ENCODE results near the gene ERBB4. TPM values are rescaled to one million over a fixed set of nuclear protein-coding genes. Genes with fewer than 3 reads are reported as not detected.
"Not testable (repeated sequence)": the region's sequence is repeated elsewhere in the genome, so short reads cannot be mapped to it uniquely, and the experiment has no call there.

The ERBB4 gene
- total and polyA plus RNA-seq, 3 experiments from 2014 or later: not detected

DNA sequence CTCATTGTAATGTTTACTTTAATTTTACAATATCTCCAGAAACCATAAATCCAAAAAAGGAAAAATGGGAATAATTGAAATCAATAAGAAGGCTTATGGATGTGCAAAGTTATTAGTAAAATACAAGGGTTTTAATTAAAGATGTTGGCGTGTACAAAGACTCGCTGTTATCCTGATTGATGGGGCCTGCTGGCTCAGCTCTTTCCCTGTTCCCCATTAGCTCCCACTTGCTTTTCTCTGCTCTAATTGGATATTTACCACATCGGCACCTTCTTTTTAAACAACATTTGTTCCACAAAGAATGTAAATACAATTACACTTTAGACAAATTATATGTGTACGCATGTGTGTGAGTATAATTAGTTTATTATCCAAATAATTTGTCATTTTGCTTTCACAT lies 796.6 kb downstream of the ERBB4 start:
- Mint-ChIP-seq H3K27ac (no peak overlapping the region), H3K4me3 (no peak overlapping the region), H3K4me1 (no peaks in the 10 kb centered on the region), H3K27me3 (no peaks in the 10 kb centered on the region), H3K9me3 (peaks cover 0 to under 1% (median 0%) of the 10 kb centered on the region in 5 donors), H3K36me3 (no peaks in the 10 kb centered on the region)
- Histone ChIP-seq H3K9me3 (ENCODE audit: low read length) (no peaks in the 10 kb centered on the region), H3K27me3 (ENCODE audit: insufficient read depth, low read length, poor library complexity, severe bottlenecking) (no peaks in the 10 kb centered on the region), H3K27ac (ENCODE audit: low read depth, low read length) (no peak overlapping the region), H3K4me1 (ENCODE audit: insufficient read depth, low read length) (no peaks in the 10 kb centered on the region), H3K36me3 (ENCODE audit: insufficient read depth, low read length) (no peaks in the 10 kb centered on the region), H3K4me3 (ENCODE audit: low read length) (no peak overlapping the region)
- ChIA-PET POLR2A (no interaction called here), CTCF (no interaction called here)
- no peak for DNase-seq

DNA sequence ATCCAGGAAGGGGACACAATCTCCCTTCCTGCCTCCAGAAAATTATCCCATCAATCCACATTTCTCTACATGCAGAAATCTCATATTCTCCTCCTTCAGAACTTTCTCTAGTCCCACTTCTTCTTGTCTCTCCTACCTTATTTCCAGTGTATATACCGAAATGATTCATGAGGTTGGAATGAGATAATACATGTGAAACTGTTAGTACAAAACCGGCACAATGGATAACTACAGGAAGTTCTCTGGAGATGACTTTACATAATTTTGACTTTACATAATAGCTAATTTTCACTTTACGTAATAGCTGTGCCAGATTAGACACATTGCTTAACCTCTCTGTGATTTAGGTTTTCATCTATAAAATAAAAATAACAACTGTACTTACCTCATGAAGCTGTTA lies 801.3 kb downstream of the ERBB4 start:
- peaks cover 0 to 2% (median 0%) of the 10 kb centered on the region in 5 donors for H3K9me3 Mint-ChIP-seq
- Histone ChIP-seq H3K4me1 (ENCODE audit: insufficient read depth, low read length) (no peaks in the 10 kb centered on the region), H3K27ac (ENCODE audit: low read depth, low read length) (no peak overlapping the region), H3K4me3 (ENCODE audit: low read length) (no peak overlapping the region), H3K9me3 (ENCODE audit: low read length) (no peaks in the 10 kb centered on the region), H3K36me3 (ENCODE audit: insufficient read depth, low read length) (no peaks in the 10 kb centered on the region), H3K27me3 (ENCODE audit: insufficient read depth, low read length, poor library complexity, severe bottlenecking) (no peaks in the 10 kb centered on the region)
- no peak overlapping the region for H3K27ac Mint-ChIP-seq
- no peak for DNase-seq
- POLR2A ChIA-PET: no interaction called here
- CTCF ChIA-PET: no interaction called here
- H3K4me1 Mint-ChIP-seq: no peaks in the 10 kb centered on the region
- H3K36me3 Mint-ChIP-seq: no peaks in the 10 kb centered on the region
- H3K27me3 Mint-ChIP-seq: no peaks in the 10 kb centered on the region
- H3K4me3 Mint-ChIP-seq: no peak overlapping the region

DNA sequence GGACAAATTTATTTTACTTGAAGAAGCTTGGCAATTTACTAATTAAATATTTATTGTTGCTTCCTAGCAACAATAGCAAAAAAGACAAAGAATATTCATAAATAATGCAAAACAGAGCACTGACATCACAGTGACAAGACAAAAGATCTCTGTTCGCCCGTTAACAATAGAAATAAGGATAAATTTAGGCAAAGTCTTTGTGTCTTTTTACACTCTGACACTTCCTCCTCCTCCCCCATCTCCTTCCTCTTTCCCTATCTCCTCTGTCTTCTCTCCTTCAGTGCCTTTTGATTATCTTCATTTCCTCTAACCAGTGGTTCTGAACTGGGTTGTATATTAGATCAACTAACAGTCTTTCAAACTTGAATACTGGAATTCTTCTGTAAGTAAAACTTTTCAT lies 808.4 kb downstream of the ERBB4 start:
- no peaks in the 10 kb centered on the region for H3K36me3 ChIP-seq (ENCODE audit: insufficient read depth, low read length)
- ChIA-PET CTCF (no interaction called here), POLR2A (no interaction called here)
- H3K4me1 Mint-ChIP-seq: no peaks in the 10 kb centered on the region
- no peak overlapping the region for H3K27ac Mint-ChIP-seq
- H3K4me1 ChIP-seq (ENCODE audit: insufficient read depth, low read length): no peaks in the 10 kb centered on the region
- H3K36me3 Mint-ChIP-seq: no peaks in the 10 kb centered on the region
- no peak overlapping the region for H3K27ac ChIP-seq (ENCODE audit: low read depth, low read length)
- H3K9me3 Mint-ChIP-seq: peaks cover 0 to 9% (median 2%) of the 10 kb centered on the region in 5 donors
- H3K27me3 ChIP-seq (ENCODE audit: insufficient read depth, low read length, poor library complexity, severe bottlenecking): no peaks in the 10 kb centered on the region
- H3K4me3 Mint-ChIP-seq: no peak overlapping the region
- H3K27me3 Mint-ChIP-seq: no peaks in the 10 kb centered on the region
- no peak for DNase-seq
- no peaks in the 10 kb centered on the region for H3K9me3 ChIP-seq (ENCODE audit: low read length)
- no peak overlapping the region for H3K4me3 ChIP-seq (ENCODE audit: low read length)

DNA sequence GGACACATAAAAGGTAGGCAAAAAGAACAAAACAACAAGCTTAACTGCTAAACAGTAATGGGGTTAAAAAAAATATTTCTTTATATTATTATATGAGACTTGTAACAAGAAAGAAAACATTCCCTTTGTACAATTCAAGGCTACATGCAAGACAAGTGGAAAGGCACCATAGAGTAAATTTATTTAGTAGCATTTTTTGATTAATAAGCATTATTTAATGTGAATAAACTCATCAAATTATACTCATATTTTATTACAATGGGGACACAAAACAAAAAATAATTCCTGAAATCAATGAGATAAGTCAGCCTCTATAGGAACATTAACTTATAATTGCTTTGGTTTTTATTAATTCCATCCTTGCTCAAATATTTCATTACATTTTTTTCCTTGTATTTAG lies 809.2 kb downstream of the ERBB4 start:
- DNase-seq: no peak
- Histone ChIP-seq H3K36me3 (ENCODE audit: insufficient read depth, low read length) (no peaks in the 10 kb centered on the region), H3K4me1 (ENCODE audit: insufficient read depth, low read length) (no peaks in the 10 kb centered on the region), H3K27ac (ENCODE audit: low read depth, low read length) (no peak overlapping the region), H3K4me3 (ENCODE audit: low read length) (no peak overlapping the region), H3K27me3 (ENCODE audit: insufficient read depth, low read length, poor library complexity, severe bottlenecking) (no peaks in the 10 kb centered on the region), H3K9me3 (ENCODE audit: low read length) (no peaks in the 10 kb centered on the region)
- ChIA-PET POLR2A (no interaction called here), CTCF (no interaction called here)
- Mint-ChIP-seq H3K27ac (no peak overlapping the region), H3K9me3 (peaks cover 0 to 9% (median 2%) of the 10 kb centered on the region in 5 donors), H3K4me1 (no peaks in the 10 kb centered on the region), H3K4me3 (no peak overlapping the region), H3K27me3 (no peaks in the 10 kb centered on the region), H3K36me3 (no peaks in the 10 kb centered on the region)

DNA sequence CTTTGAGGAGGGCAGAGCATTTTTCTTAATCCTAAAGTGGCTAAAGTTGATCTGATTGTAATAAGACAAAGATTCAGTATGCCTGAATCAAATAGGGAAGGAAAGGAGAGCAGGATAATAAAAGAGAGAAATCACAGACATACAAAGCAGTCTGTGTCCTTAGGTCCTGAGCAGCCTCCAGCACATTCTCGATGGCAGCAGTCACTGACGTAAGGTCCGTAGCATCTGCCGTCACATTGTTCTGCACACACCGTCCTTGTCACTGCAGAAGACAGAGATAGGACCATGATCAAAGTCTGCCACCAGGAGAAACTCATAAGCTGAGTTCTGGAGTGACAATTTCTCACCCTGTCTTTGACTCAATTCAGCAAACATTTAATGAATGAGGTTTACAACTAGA lies 813.7 kb downstream of the ERBB4 start:
- no peak overlapping the region for H3K4me3 Mint-ChIP-seq
- H3K9me3 Mint-ChIP-seq: peaks cover 0 to 4% (median 0%) of the 10 kb centered on the region in 5 donors
- no peak overlapping the region for H3K27ac ChIP-seq (ENCODE audit: low read depth, low read length)
- H3K4me1 ChIP-seq (ENCODE audit: insufficient read depth, low read length): no peaks in the 10 kb centered on the region
- H3K36me3 Mint-ChIP-seq: no peaks in the 10 kb centered on the region
- no peak for DNase-seq
- no peak overlapping the region for H3K27ac Mint-ChIP-seq
- no peak overlapping the region for H3K4me3 ChIP-seq (ENCODE audit: low read length)
- no peaks in the 10 kb centered on the region for H3K27me3 Mint-ChIP-seq
- H3K4me1 Mint-ChIP-seq: no peaks in the 10 kb centered on the region
- ChIA-PET CTCF (no interaction called here), POLR2A (no interaction called here)
- no peaks in the 10 kb centered on the region for H3K36me3 ChIP-seq (ENCODE audit: insufficient read depth, low read length)
- H3K9me3 ChIP-seq (ENCODE audit: low read length): no peaks in the 10 kb centered on the region
- no peaks in the 10 kb centered on the region for H3K27me3 ChIP-seq (ENCODE audit: insufficient read depth, low read length, poor library complexity, severe bottlenecking)

DNA sequence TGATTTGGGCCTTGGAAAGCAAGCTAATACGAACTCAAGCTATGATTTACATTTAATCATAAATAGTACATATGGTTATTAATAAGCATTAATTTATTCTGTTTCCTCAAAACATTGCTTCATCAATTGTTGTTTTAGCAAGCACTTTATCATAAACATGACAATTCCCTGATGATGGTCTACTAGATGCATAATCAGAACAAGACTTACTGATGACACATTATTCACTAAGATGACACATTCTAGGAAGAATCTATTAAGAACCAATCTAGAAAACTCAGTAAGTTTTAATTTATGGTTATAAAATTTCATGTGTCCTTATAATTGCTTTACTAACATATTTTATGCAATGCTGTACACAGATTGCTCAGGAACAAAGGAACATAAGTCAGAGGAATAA lies 815.2 kb downstream of the ERBB4 start:
- ChIA-PET CTCF (no interaction called here), POLR2A (no interaction called here)
- H3K9me3 Mint-ChIP-seq: peaks cover 0 to 4% (median 0%) of the 10 kb centered on the region in 5 donors
- H3K36me3 Mint-ChIP-seq: no peaks in the 10 kb centered on the region
- DNase-seq: no peak
- no peaks in the 10 kb centered on the region for H3K27me3 Mint-ChIP-seq
- no peak overlapping the region for H3K4me3 Mint-ChIP-seq
- no peaks in the 10 kb centered on the region for H3K27me3 ChIP-seq (ENCODE audit: insufficient read depth, low read length, poor library complexity, severe bottlenecking)
- no peaks in the 10 kb centered on the region for H3K36me3 ChIP-seq (ENCODE audit: insufficient read depth, low read length)
- H3K4me1 Mint-ChIP-seq: no peaks in the 10 kb centered on the region
- H3K4me3 ChIP-seq (ENCODE audit: low read length): no peak overlapping the region
- no peak overlapping the region for H3K27ac ChIP-seq (ENCODE audit: low read depth, low read length)
- no peaks in the 10 kb centered on the region for H3K4me1 ChIP-seq (ENCODE audit: insufficient read depth, low read length)
- no peak overlapping the region for H3K27ac Mint-ChIP-seq
- no peaks in the 10 kb centered on the region for H3K9me3 ChIP-seq (ENCODE audit: low read length)

DNA sequence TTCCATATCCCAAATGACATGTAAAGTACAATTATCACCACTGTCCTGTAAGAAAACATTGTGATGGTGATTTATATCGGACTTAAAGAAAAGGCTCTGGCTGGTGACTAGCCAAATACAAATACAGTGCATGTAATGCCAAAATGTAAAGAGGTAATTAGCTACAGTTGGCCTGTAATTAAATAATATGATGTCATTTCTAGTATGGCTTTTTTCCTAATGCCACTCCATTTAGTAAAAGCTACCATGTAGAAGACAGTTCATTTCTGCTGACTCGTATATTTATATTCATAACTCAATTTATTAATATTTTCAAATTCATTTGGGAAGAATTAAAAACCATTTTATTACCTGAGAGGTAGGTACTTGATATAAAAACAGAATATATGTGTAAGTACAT lies 815.7 kb downstream of the ERBB4 start:
- Histone ChIP-seq H3K27ac (ENCODE audit: low read depth, low read length) (no peak overlapping the region), H3K27me3 (ENCODE audit: insufficient read depth, low read length, poor library complexity, severe bottlenecking) (no peaks in the 10 kb centered on the region), H3K36me3 (ENCODE audit: insufficient read depth, low read length) (no peaks in the 10 kb centered on the region), H3K9me3 (ENCODE audit: low read length) (no peaks in the 10 kb centered on the region), H3K4me1 (ENCODE audit: insufficient read depth, low read length) (no peaks in the 10 kb centered on the region), H3K4me3 (ENCODE audit: low read length) (no peak overlapping the region)
- Mint-ChIP-seq H3K9me3 (peaks cover 0 to 3% (median 0%) of the 10 kb centered on the region in 5 donors), H3K27me3 (no peaks in the 10 kb centered on the region), H3K4me3 (no peak overlapping the region), H3K4me1 (no peaks in the 10 kb centered on the region), H3K27ac (no peak overlapping the region), H3K36me3 (no peaks in the 10 kb centered on the region)
- POLR2A ChIA-PET: no interaction called here
- CTCF ChIA-PET: no interaction called here
- no peak for DNase-seq

DNA sequence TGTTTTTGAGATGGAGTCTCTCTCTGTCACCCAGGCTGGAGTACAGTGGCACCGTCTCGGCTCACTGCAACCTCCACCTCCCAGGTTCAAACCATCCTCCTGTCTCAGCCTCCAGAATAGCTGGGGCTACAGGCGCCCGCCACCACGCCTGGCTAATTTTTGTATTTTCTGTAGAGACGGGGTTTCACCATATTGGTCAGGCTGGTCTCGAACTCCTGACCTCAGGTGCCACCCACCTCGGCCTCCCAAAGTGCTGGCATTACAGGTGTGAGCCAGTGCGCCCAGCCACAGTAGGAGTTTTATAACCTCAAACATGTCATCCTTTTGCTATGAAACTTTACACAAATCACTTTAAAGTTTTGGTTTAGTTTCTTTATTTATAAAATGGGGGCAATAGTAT lies 816.7 kb downstream of the ERBB4 start:
- H3K4me3 Mint-ChIP-seq; H3K4me3 ChIP-seq (ENCODE audit: low read length); DNase-seq; H3K4me1 ChIP-seq (ENCODE audit: insufficient read depth, low read length); H3K4me1 Mint-ChIP-seq; H3K27me3 ChIP-seq (ENCODE audit: insufficient read depth, low read length, poor library complexity, severe bottlenecking); H3K36me3 ChIP-seq (ENCODE audit: insufficient read depth, low read length); H3K27me3 Mint-ChIP-seq; POLR2A ChIA-PET; H3K9me3 ChIP-seq (ENCODE audit: low read length); H3K27ac Mint-ChIP-seq; H3K36me3 Mint-ChIP-seq; CTCF ChIA-PET; H3K9me3 Mint-ChIP-seq; H3K27ac ChIP-seq (ENCODE audit: low read depth, low read length): not testable (repeated sequence)

DNA sequence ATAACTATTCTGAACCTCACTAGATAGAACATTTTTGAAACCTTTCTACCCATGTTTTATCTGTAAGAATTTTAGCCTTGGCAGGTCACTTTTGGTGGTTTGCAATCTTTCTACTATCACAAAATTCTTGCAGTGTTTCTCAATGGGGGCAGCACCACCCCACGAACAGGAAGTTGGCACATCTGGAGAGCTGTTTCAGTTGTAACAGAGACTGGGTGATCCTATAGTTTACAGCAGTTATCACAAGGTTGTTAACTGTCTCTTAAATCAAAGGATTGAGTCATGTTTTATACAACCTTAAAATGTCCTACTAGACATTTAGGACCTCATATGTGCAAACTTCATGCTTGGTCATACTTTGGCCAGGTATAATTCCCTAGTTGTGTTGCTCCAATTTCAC lies 829.2 kb downstream of the ERBB4 start:
- H3K4me1 Mint-ChIP-seq: no peaks in the 10 kb centered on the region
- Histone ChIP-seq H3K4me1 (ENCODE audit: insufficient read depth, low read length) (no peaks in the 10 kb centered on the region), H3K36me3 (ENCODE audit: insufficient read depth, low read length) (no peaks in the 10 kb centered on the region), H3K9me3 (ENCODE audit: low read length) (no peaks in the 10 kb centered on the region), H3K27ac (ENCODE audit: low read depth, low read length) (no peak overlapping the region), H3K27me3 (ENCODE audit: insufficient read depth, low read length, poor library complexity, severe bottlenecking) (no peaks in the 10 kb centered on the region), H3K4me3 (ENCODE audit: low read length) (no peak overlapping the region)
- H3K27ac Mint-ChIP-seq: no peak overlapping the region
- no peak for DNase-seq
- H3K36me3 Mint-ChIP-seq: no peaks in the 10 kb centered on the region
- POLR2A ChIA-PET: no interaction called here
- H3K9me3 Mint-ChIP-seq: peaks cover 0 to 9% (median 0%) of the 10 kb centered on the region in 5 donors
- H3K27me3 Mint-ChIP-seq: no peaks in the 10 kb centered on the region
- CTCF ChIA-PET: no interaction called here
- no peak overlapping the region for H3K4me3 Mint-ChIP-seq

Data from CD8-positive, alpha-beta memory T cell (primary cell).